GM21786 (cell line): ENCODE results near the gene CHID1.

Experiments used
- ATAC-seq: cut with Tn5 transposase; IDR thresholded peaks from one replicate; pipeline ENCODE4 v1.9.1; 2021; ENCODE audit not compliant: unreplicated experiment

The CHID1 gene

GRCh38 chr11:911031-911889 lies 650 bp upstream of the CHID1 start:
- ATAC-seq = peak; percentile 10

GRCh38 chr11:910044-910588 lies 494 bp downstream of the CHID1 start:
- peak; percentile 10 for ATAC-seq

DNA sequence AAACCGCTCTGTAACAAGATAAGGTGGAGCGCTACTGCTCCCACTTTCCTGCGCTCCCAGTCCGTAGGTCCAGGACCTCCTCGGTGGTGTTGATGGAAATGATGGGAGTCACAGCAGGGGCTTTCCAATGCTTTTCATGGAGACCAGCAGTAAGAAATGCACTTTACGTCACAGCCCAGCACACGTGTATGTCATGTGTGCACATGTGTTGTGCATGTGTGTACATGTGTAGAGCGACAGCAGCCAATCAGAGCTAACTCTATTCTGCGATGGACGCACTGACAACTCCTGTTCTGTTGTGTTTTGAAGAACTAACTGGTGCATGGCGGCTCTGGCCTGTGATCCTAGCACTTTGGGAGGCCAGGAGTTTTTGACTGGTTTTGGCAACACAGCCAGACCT lies 1.2 kb downstream of the CHID1 start:
- no peak for ATAC-seq

GRCh38 chr11:908273-908672 lies 2.3 kb downstream of the CHID1 start:
- no peak for ATAC-seq

DNA sequence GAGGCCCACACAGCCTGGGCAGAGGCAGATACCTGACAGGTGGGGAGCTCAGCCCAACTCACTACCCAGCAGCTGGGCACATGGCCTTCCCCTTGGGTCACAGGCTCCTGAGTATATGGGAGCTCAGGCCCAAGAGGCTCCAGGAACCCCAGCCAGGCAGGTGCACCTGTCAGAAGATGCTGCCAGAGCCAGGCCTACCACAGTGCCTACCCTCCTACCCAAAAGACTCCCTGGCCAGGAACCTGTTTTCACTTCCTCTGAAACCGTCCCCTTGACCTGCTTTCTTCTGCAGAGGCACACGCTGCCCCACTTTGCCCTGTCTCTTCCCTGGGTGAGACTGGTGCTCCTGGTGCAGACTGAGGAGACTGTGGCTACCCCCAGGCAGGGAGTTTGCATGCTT lies 2.9 kb downstream of the CHID1 start:
- no peak for ATAC-seq

- ATAC-seq = no peak
Observed at GRCh38 chr11:905952-906351, 4.7 kb downstream of the CHID1 start.

- no peak for ATAC-seq
Observed at GRCh38 chr11:904380-904779, 6.2 kb downstream of the CHID1 start.

- ATAC-seq = no peak
Observed at GRCh38 chr11:901452-902061, 9.1 kb downstream of the CHID1 start.

GRCh38 chr11:900545-900944 lies 10.1 kb downstream of the CHID1 start:
- ATAC-seq = no peak

DNA sequence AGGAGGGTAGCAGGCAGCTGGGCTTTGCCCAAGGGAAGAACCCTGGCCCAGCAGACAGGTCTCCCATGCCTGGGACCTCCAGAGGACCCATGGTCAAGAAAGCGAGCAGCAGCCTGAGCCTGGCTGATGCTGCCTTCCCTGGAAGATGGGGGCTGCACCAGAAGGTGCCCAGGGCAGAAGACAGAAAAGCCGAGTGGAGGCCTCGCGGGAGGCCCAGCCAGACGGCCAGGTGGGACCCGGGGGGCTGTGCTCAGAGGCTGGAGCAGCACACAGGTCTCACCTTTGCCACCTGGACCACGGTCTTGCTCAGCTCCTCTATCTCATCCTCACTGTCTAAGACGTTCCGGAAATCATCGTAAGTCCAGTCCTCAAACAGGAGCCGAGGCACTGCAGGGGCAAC lies 10.9 kb downstream of the CHID1 start:
- no peak for ATAC-seq

DNA sequence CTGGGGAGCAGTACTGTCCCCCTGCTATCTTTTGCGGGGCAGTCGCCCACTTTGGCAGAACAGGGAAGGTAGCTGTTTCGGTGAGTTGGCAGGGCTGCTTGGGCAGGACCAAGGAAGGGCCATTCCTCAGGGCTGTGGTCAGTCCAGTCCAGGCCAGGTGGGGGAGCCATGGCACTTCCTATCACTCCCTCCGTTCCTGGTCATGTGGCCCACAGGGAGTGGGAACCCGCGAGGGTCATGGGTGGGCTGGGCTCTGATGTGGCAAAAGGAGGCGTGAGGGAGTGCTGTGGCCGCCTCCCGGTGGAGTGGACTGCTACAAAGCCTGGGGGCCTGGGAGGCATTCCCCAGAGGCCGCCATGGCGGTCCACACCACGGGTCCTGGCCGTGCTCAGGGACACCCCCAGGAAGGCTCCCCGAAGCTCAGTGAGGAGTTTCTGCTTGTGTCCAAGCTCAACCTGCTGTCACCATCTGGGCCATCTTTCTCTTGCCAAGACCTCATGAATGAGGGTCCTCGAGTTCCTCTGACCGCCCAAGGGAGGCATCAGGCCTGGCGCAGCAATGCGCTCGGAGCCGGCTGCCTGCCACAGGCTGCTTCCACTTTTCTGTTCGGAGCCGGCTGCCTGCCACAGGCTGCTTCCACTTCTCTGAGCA lies 11.9 kb downstream of the CHID1 start:
- ATAC-seq = no peak

DNA sequence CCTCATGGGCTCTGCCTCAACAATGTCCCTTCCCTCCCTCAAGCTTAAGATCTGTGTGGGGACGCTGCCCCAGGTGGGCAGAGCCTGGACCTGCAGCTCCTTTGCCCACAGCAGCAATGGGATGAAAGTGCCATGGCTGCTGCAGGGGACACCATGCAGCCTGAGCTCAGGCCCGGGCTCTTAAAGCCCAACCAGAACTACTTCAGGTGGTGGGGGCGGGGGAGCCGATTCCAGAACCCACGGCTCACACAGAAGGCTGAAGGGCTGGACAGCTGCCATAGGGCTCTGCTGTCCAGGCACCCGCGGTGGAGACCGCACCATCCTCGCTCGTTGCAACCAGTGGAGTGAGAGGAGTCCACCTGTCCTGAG lies 12.5 kb downstream of the CHID1 start:
- no peak for ATAC-seq

DNA sequence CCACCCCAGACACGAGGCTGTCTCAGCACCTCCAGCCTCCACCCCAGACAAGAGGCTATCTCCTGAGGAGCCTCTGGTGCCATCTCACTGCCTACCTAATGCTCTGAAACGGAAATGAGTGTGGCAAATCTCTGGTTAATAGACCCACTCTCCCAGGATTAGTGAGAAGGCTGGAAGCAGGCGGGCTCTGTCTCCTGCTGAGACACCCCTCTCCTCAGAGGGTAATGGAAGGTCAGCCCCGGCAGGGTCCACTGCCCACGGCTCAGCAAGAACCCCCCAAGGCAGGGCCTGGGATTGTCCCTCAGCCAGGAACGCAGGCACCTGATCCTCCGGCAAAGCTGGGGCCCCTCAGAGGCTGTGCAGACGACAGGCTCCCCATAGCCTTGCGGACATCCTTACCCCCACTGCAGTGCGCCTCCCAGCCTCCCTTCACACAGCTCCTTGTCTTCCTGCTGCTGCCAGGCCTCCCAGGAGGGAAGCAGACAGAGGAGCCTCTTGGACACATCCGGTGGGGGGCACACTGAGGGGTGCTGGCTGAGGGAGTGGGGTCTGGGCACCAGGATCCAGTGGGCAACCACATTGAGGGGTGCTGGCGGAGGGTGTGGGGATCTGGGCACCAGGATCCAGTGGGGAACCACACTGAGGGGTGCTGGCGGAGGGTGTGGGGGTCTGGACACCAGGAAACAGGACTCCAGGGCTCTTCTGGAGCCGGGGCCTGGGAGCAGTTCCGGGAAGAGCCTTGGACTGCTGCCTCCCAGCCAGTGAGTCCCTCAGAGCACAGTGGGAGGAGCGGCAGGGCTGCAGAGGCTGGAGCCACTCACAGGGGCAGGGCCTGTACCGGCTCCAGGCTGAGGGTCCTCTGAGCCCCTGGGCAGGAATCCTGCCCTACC lies 13.1 kb downstream of the CHID1 start:
- no peak for ATAC-seq

DNA sequence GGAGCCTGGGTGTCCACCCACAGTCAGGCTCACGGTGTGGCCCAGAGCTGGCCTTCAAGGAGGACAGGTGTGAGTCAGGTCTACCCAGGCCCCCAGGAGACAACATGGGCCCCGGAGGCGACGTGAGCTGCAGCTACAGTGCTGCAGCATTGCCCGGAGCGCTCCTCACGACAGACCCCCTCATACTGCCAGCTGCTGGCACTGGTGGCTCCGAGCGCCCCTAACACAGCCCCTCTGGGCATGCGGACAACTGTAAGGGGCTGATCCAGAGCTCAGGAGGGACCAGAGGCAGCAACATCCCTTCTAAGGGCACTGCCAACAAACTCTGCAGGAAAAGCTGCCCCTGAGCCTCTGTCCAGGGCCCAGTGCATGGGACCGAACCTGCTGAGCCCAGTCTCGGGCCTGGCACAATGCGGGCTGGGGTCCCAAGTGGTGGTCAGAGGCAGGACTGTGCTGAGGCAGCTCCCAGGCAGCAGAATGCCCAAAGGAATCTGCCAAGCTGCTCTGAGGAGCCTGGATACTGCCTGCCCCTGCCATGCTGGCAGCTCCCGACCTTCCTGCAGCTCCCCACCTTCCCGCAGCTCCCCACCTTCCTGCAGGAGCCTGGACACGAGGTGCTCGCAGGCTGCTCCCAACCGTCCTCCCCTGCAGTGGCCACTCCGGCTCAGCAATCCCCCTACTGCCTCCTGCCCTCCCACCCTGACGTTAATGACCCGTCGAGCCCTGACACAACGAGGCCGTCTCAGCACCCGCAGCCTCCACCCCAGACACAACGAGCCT lies 15.1 kb downstream of the CHID1 start:
- no peak for ATAC-seq

GRCh38 chr11:894575-895201 lies 15.9 kb downstream of the CHID1 start:
- ATAC-seq = no peak

- ATAC-seq = no peak
Observed at GRCh38 chr11:893008-893654, 17.5 kb downstream of the CHID1 start.

- ATAC-seq = no peak
Observed at GRCh38 chr11:890794-891540, 19.6 kb downstream of the CHID1 start.

GRCh38 chr11:889687-890475 lies 20.7 kb downstream of the CHID1 start:
- no peak for ATAC-seq
